Measurements from ENCODE around the gene MAPKAP1.

GRCh38 chr9:125439434-125440272, 267.4 kb downstream of the MAPKAP1 start:
- no peak for TF ChIP-seq REST (IDR thresholded peaks at IDR 0.05; ENCODE audit: insufficient read depth in 1 of 2, low read depth in 2 of 2, low read length in 2 of 2)
- TF ChIP-seq POLR2AphosphoS5 (IDR thresholded peaks at IDR 0.05; ENCODE audit: low read depth, low read length): no peak
